IMR-90 (cell line): ENCODE measurements around the gene WDCP. TPM values are rescaled to one million over a fixed set of nuclear protein-coding genes. Genes with fewer than 3 reads are reported as not detected.
"Not testable (repeated sequence)": the region's sequence is repeated elsewhere in the genome, so short reads cannot be mapped to it uniquely, and the experiment has no call there.

Experiments used
- ATAC-seq: fragments of 200-7000 bp; cut with Tn5 transposase; 2 replicates; pipeline ENCODE4 v1.9.1; 2020; ENCODE audit warnings: low read depth, mild to moderate bottlenecking, moderate library complexity
- BruUV-seq: library from RNA; stranded (reverse); fragments of 400-500 nt; replicated peaks from 2 replicates; lab custom pipeline; 2021; lab: Mats Ljungman, UMichigan
- CTCF ChIA-PET: fragments of 300-600 bp; formaldehyde crosslinking; extraction: SDS; loops from one replicate; lab custom pipeline; 2021; ENCODE audit warnings: antibody characterized with exemption; lab: Yijun Ruan, JAX
- POLR2A ChIA-PET: fragments of 300-600 bp; sonication (Branson Sonifier 250); formaldehyde crosslinking; loops from one replicate; lab custom pipeline; 2022; ENCODE audit warnings: antibody characterized with exemption; ENCODE audit not compliant: unreplicated experiment; lab: Charles Lee
- DNase-seq: peaks from one replicate; pipeline ENCODE4 v3.0.0; 2013
- H2AFZ ChIP-seq: replicated peaks from 2 replicates; pipeline ENCODE3; 2013; ENCODE audit warnings: low read length, mild to moderate bottlenecking; ENCODE audit not compliant: poor library complexity
- H2AK5ac ChIP-seq: 2 replicates; pipeline ENCODE4 v1.6.1; 2013; ENCODE audit warnings: low read depth, low read length, inconsistent platforms
- H2AK9ac ChIP-seq: replicated peaks from 2 replicates; pipeline ENCODE3; 2013; ENCODE audit warnings: mild to moderate bottlenecking, low read depth, low read length, moderate library complexity; ENCODE audit not compliant: poor library complexity
- H2BK120ac ChIP-seq: 2 replicates; pipeline ENCODE4 v1.6.1; 2013; ENCODE audit warnings: low read depth, low read length, inconsistent platforms
- H2BK15ac ChIP-seq: 3 replicates; pipeline ENCODE4 v1.6.1; 2013; ENCODE audit warnings: low read depth, low read length, inconsistent platforms
- H2BK20ac ChIP-seq: 2 replicates; pipeline ENCODE4 v1.6.1; 2013; ENCODE audit warnings: low read depth, mild to moderate bottlenecking, inconsistent platforms, low read length, moderate library complexity
- H2BK5ac ChIP-seq: 2 replicates; pipeline ENCODE4 v1.6.1; 2013; ENCODE audit warnings: mild to moderate bottlenecking, low read depth, low read length, inconsistent platforms; ENCODE audit not compliant: poor library complexity, severe bottlenecking
- H3K14ac ChIP-seq: replicated peaks from 2 replicates; pipeline ENCODE4 v1.6.1; 2013; ENCODE audit warnings: low read depth, low read length, inconsistent platforms
- H3K18ac ChIP-seq: 2 replicates; pipeline ENCODE4 v1.6.1; 2013; ENCODE audit warnings: low read depth, low read length, control low read depth
- H3K23ac ChIP-seq: 2 replicates; pipeline ENCODE4 v1.6.1; 2013; ENCODE audit warnings: low read depth, low read length, inconsistent platforms
- H3K27ac ChIP-seq: 2 replicates; pipeline ENCODE4 v1.5.1; 2013; ENCODE audit warnings: mild to moderate bottlenecking, control low read depth, low read length; ENCODE audit not compliant: insufficient read depth
- H3K27me3 ChIP-seq: 2 replicates; pipeline ENCODE4 v1.6.1; 2013; ENCODE audit warnings: low read length; ENCODE audit not compliant: control insufficient read depth, insufficient read depth
- H3K36me3 ChIP-seq: 2 replicates; pipeline ENCODE4 v1.6.1; 2013; ENCODE audit warnings: low read length, mixed read lengths; ENCODE audit not compliant: control insufficient read depth, insufficient read depth
- H3K4ac ChIP-seq: 2 replicates; pipeline ENCODE4 v1.6.1; 2013; ENCODE audit warnings: low read depth, low read length, inconsistent platforms
- H3K4me1 ChIP-seq: 2 replicates; pipeline ENCODE4 v1.6.1; 2013; ENCODE audit warnings: low read length, mixed read lengths; ENCODE audit not compliant: control insufficient read depth, insufficient read depth
- H3K4me2 ChIP-seq: 2 replicates; pipeline ENCODE4 v1.6.1; 2013; ENCODE audit warnings: low read depth, mild to moderate bottlenecking, control low read depth, low read length, moderate library complexity
- H3K4me3 ChIP-seq: 2 replicates; pipeline ENCODE4 v1.5.1; 2013; ENCODE audit warnings: low read depth, mild to moderate bottlenecking, control low read depth, low read length, moderate library complexity; ENCODE audit not compliant: insufficient read depth
- H3K56ac ChIP-seq: 2 replicates; pipeline ENCODE4 v1.6.1; 2013; ENCODE audit warnings: low read length, inconsistent platforms; ENCODE audit not compliant: insufficient read depth; ENCODE audit errors: extremely low read depth
- H3K79me1 ChIP-seq, 2 experiments: 2 replicates each; pipeline ENCODE4 v1.6.1; 2013; ENCODE audit warnings: low read length in 2 of 2, inconsistent platforms in 1 of 2, low read depth in 1 of 2
- H3K9ac ChIP-seq: 2 replicates; pipeline ENCODE4 v1.6.1; 2013; ENCODE audit warnings: low read depth, low read length, control low read depth
- H3K9me1 ChIP-seq: 2 replicates; pipeline ENCODE4 v1.6.1; 2013; ENCODE audit warnings: low read length, inconsistent platforms; ENCODE audit not compliant: insufficient read depth
- H3K9me3 ChIP-seq: 2 replicates; pipeline ENCODE4 v1.6.1; 2013; ENCODE audit warnings: low read length; ENCODE audit not compliant: control insufficient read depth, insufficient read depth
- H4K20me1 ChIP-seq: 2 replicates; pipeline ENCODE4 v1.6.1; 2013; ENCODE audit warnings: low read length, inconsistent platforms; ENCODE audit not compliant: insufficient read depth
- H4K5ac ChIP-seq: 2 replicates; pipeline ENCODE4 v1.6.1; 2013; ENCODE audit warnings: mild to moderate bottlenecking, low read depth, low read length, control low read depth
- H4K8ac ChIP-seq, 2 experiments: 2 replicates each; pipeline ENCODE4 v1.6.1; 2013; ENCODE audit warnings: low read depth in 2 of 2, low read length in 2 of 2, control low read depth in 1 of 2, inconsistent platforms in 1 of 2
- H4K91ac ChIP-seq: 2 replicates; pipeline ENCODE4 v1.6.1; 2013; ENCODE audit warnings: low read depth, low read length, inconsistent platforms; ENCODE audit not compliant: insufficient read depth
- CEBPB ChIP-seq: IDR thresholded peaks from 2 replicates; pipeline ENCODE4 v1.6.1; 2012; ENCODE audit warnings: low read depth, low read length, improper control_type of control experiment
- MAFK ChIP-seq: IDR thresholded peaks from 2 replicates; pipeline ENCODE4 v1.6.1; 2012; ENCODE audit warnings: low read depth, low read length, improper control_type of control experiment
- NFE2L2 ChIP-seq: fragments of 150-350 bp; IDR thresholded peaks from 2 replicates; pipeline ENCODE4 v1.6.1; 2016; ENCODE audit warnings: low read depth, mild to moderate bottlenecking, low read length
- WGBS, 2 experiments: methylation state at CpG; one replicate each; pipeline versions ENCODE4 v1.1.5 to v1.1.7; 2013; ENCODE audit warnings: missing lambda C conversion rate in 2 of 2; ENCODE audit not compliant: insufficient read length in 1 of 2; ENCODE audit errors: extremely low coverage in 2 of 2; 5-methylcytosine and 5-hydroxymethylcytosine counted together
- dilution Hi-C: fragments of 300-500 bp; cut with HindIII; formaldehyde crosslinking; loops from one replicate; pipeline ENCODE4 v1.14.3; 2018; ENCODE audit warnings: low sequenced_read_pairs; ENCODE audit not compliant: unreplicated experiment
- in situ Hi-C: fragments of 300-500 bp; cut with MboI; formaldehyde crosslinking; loops from 3 replicates; pipeline ENCODE4 v1.14.3; 2019; ENCODE audit warnings: low sequenced_read_pairs, inconsistent platforms, mixed read lengths
- intact Hi-C: fragments of 100-400 bp; cut with micrococcal nuclease; formaldehyde crosslinking; loops from 2 replicates; pipeline ENCODE4 v1.10.0; 2022
- polyA plus RNA-seq, 3 experiments: library from polyadenylated mRNA; depleted of rRNA; stranded (reverse); fragments of >200 nt; gene quantifications; 2 replicates each; pipeline ENCODE4 v1.2.3, GENCODE V29; 2012; ENCODE audit warnings: low replicate concordance in 1 of 3
- total RNA-seq: library from RNA; depleted of rRNA; stranded (reverse); fragments of >200 nt; gene quantifications from 2 replicates; pipeline ENCODE4 v1.2.3, GENCODE V29; 2012

WDCP gene
- total and polyA plus RNA-seq, 2 of the 4 experiments (the other 2 are of a cell fraction) = 6.8 to 18.6 TPM

DNA sequence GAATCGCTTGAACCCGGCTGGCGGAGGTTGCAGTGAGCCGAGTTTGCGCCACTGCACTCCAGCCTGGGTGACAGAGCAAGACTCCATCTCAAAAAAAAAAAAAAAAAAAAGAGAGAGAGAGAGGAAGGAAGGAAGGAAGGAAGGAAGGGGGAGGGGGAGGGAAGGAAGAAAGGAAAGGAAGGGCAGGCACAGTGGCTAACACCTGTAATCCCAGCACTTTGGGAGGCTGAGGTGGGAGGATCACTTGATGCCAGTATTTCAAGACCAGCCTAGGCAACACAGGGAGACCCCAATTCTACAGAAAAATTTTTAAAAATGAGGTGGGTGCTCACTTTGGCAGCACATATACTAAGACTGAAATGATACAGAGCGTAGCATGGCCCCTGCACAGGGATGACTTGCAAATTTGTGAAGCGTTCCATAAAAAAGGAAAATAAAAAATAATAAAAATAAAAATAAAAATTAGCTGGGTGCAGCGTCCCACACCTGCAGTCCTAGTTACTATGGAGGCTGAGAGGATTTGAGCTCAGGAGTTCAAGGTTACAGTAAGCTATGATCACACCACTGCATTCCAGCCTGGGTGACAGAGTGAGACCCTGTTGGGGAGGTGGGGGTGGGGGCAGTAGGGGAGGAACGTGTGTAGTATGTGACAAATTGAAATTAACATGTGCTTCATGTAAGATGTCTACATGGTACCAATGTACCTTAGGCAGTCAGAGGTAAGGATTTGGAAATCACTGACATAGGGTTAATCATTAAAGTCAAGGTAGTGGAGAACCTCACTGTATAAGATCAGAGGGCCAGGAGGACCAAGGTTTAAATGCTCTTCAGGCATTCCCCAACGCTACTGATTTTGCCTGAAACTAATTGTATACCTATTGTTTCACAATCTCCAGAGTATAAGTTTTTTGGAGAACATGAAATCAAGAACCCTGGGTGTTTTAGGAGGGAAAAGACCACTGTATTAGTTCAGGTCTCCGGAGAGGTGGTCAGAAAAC lies 1.4 kb downstream of the WDCP start:
- DNase-seq (no peak), ATAC-seq (no peak)
- no peak overlapping the region for H3K27ac ChIP-seq
- H3K27me3 ChIP-seq = no peaks in the 10 kb centered on the region
- no peak overlapping the region for H3K56ac ChIP-seq
- dilution Hi-C loops = no loop called here
- H3K4me2 ChIP-seq = peak overlapping the region; percentile 64; the same call in 1 of the 2 replicates
- H3K4me3 ChIP-seq = no peak overlapping the region
- H3K36me3 ChIP-seq = no peaks in the 10 kb centered on the region
- H3K79me1 ChIP-seq = peaks cover 10 to 28% of the 10 kb centered on the region in 2 experiments; a peak in 3 of 4 replicates
- WGBS, 2 experiments = no CpG with 5 or more reads among the region's 11 CpGs
- no peak overlapping the region for H2BK120ac ChIP-seq
- no peak overlapping the region for H3K23ac ChIP-seq
- no peak overlapping the region for H4K8ac ChIP-seq
- BruUV-seq = no TSS peak
- no peak overlapping the region for H3K18ac ChIP-seq
- H2BK5ac ChIP-seq = no peak overlapping the region
- H2BK15ac ChIP-seq = no peak overlapping the region
- H2AFZ ChIP-seq = no peak overlapping the region
- H4K91ac ChIP-seq = no peak overlapping the region
- intact Hi-C loops = loop anchor here (10.0 kb wide), 1 partner anchor 101 kb away; the partner anchor contains the start of gene UBXN2A
- no peak overlapping the region for H2AK9ac ChIP-seq
- no peaks in the 10 kb centered on the region for H3K4me1 ChIP-seq
- no peak overlapping the region for H4K5ac ChIP-seq
- no peak overlapping the region for H3K9ac ChIP-seq
- no peak overlapping the region for H2AK5ac ChIP-seq
- peaks cover 8% of the 10 kb centered on the region for H3K9me1 ChIP-seq
- H2BK20ac ChIP-seq = no peak overlapping the region
- no peaks in the 10 kb centered on the region for H4K20me1 ChIP-seq
- H3K14ac ChIP-seq = no peak overlapping the region
- ChIA-PET POLR2A (no interaction called here), CTCF (no interaction called here)
- no peak overlapping the region for H3K4ac ChIP-seq
- no peaks in the 10 kb centered on the region for H3K9me3 ChIP-seq
- in situ Hi-C loops = no loop called here
- TF ChIP-seq CEBPB (0 out of 2 replicates have a peak, but pooled peaks have one; percentile 1), MAFK (no peak), NFE2L2 (peak; percentile 60; the same call in 1 of the 2 replicates)

DNA sequence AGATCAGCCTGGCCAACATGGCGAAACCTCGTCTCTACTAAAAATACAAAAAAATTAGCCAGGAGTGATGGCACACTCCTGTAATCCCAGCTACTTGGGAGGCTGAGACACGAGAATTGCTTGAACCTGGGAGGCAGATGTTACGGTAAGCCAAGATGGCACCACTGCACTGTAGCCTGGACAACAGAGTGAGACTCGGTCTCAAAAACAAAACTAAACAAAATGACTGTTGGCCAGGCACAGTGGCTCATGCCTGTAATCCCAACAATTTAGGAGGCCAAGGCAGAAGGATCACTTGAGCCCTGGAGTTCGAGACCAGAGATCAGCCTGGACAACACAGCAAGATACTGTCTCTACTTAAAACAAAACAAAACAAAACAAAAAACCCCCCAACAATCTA lies 4.1 kb downstream of the WDCP start:
- H4K5ac ChIP-seq, H3K9me3 ChIP-seq, H2BK120ac ChIP-seq, H2BK15ac ChIP-seq, H3K27me3 ChIP-seq, H3K23ac ChIP-seq, BruUV-seq, H4K8ac ChIP-seq, H3K9me1 ChIP-seq, in situ Hi-C loops, H4K91ac ChIP-seq, POLR2A ChIA-PET, H3K4me1 ChIP-seq, H4K20me1 ChIP-seq, ATAC-seq, H3K36me3 ChIP-seq, H2BK5ac ChIP-seq, DNase-seq, H3K4me2 ChIP-seq, H2AK9ac ChIP-seq, H2BK20ac ChIP-seq, H2AFZ ChIP-seq, H3K27ac ChIP-seq, CTCF ChIA-PET, H3K9ac ChIP-seq, H3K4me3 ChIP-seq, H3K56ac ChIP-seq, H3K4ac ChIP-seq, H3K18ac ChIP-seq, dilution Hi-C loops, H3K14ac ChIP-seq: not testable (repeated sequence)
- 100% methylated on average over 3 of the region's 6 CpGs; no CpG with 5 or more reads in 1 of the 2 experiments for WGBS, 2 experiments
- intact Hi-C loops = loop anchor here (10.0 kb wide), 1 partner anchor 98 kb away; the partner anchor contains the start of gene UBXN2A
- peak overlapping the region; percentile 28; the same call in 1 of the 2 replicates for H2AK5ac ChIP-seq
- peaks cover 10 to 28% of the 10 kb centered on the region in 2 experiments; a peak in 3 of 4 replicates for H3K79me1 ChIP-seq
